GM19025 (cell line): ENCODE results near the gene PADI4.

Experiments used
- ATAC-seq: cut with Tn5 transposase; IDR thresholded peaks from one replicate; pipeline ENCODE4 v1.9.1; 2021; ENCODE audit warnings: mild to moderate bottlenecking, low read depth, moderate library complexity; ENCODE audit not compliant: unreplicated experiment

PADI4 gene, protein sequence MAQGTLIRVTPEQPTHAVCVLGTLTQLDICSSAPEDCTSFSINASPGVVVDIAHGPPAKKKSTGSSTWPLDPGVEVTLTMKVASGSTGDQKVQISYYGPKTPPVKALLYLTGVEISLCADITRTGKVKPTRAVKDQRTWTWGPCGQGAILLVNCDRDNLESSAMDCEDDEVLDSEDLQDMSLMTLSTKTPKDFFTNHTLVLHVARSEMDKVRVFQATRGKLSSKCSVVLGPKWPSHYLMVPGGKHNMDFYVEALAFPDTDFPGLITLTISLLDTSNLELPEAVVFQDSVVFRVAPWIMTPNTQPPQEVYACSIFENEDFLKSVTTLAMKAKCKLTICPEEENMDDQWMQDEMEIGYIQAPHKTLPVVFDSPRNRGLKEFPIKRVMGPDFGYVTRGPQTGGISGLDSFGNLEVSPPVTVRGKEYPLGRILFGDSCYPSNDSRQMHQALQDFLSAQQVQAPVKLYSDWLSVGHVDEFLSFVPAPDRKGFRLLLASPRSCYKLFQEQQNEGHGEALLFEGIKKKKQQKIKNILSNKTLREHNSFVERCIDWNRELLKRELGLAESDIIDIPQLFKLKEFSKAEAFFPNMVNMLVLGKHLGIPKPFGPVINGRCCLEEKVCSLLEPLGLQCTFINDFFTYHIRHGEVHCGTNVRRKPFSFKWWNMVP

DNA sequence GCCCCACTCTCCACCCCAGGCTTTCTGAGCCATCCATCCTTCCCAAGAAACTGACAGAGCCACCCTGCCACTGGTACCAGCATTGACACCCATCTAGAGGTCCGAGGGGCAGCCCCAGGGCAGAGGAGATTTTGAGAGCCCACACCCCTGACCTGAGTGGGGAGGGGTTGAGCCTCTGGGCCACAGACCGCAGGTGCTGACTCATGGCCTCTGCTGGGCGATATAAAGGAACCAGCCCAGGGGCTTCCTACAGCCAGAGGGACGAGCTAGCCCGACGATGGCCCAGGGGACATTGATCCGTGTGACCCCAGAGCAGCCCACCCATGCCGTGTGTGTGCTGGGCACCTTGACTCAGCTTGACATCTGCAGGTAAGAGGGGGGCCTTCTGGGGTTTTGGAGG is at the start of gene PADI4:
Gene PADI4, plus strand, starts transcription at position 252 of the 400 bp plus-strand sequence. Its CDS starts 26 bp downstream, at position 278.
- ATAC-seq, result no peak

DNA sequence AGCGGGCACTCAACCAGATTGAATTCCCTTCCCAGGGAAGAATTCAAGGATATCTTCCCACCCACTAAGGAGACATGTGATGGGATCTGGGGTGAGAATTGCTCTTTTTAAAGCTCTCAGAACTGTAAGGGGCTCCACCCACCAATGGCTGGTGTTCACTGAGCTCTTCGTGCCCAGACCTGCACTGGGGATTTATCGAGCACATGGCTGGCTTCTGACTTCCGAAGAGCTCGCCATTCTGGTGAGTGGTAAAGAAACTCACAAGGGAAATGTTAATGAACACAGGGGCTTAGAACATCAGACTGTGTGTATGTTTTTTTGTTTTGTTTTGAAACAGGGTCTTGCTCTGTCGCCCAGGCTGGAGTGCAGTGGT is 49.3 kb upstream of the PADI4 start:
- no peak for ATAC-seq

DNA sequence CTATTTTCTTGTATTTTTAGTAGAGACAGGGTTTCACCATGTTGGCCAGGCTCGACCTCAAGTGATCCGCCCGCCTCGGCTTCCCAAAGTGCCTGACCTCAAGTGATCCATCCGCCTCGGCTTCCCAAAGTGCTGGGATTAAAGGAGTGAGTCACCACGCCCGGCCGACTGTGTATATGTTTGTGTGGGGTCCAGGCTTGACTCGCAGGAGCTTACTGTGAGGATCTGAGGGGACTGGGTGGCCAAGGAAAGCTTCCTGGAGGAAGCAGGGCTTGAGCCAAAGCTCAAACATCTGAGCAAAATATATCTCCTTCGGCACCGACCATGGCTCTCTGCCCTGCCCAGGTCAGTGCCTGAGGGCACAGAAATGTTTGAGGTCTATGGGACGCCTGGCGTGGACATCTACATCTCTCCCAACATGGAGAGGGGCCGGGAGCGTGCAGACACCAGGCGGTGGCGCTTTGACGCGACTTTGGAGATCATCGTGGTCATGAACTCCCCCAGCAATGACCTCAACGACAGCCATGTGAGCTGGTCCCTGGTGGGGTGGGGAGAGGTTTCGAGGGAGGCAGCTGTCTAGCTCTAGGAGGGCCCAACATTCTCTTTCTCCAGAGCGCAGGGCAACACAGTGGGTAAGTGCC is 48.6 kb upstream of the PADI4 start:
- no peak for ATAC-seq

DNA sequence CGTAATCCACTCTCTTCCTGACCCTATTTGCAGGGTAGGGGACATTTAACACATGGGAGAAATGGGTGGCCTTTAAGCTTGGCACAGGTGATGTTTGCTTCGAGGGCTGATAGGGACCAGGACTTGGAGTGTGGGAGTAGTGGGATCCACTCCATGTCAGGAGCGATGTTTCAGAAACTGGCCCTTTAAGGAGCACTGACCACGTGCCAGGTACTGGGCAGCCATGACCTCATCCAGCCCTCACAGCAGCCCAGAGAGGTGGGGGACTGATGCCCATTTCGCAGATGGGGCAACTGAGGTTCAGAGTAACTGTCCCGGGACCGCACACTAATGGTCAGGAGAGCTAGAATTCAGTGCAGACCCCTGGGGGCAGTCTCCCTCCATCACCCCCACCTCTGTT is 47.7 kb upstream of the PADI4 start:
- no peak for ATAC-seq

DNA sequence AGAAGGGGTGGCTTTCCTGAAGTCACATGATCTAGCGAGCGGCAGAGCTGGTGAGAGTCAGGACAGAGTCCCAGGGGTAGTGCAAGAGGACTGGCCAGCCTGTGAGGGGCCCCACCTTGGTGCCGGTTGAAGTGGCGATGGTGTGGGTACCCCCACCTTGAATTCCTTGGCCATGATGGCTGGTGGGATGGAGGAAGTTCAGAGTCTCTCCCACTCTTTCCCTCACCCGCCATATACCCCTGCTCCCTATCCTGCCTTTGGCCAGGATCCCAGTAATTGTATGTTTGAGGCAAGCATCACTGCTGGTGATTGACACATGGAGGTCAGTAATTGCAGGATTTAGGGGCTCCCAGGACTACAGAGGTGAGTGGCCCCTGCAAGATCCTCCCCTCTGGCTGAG is 47.3 kb upstream of the PADI4 start:
- no peak for ATAC-seq

DNA sequence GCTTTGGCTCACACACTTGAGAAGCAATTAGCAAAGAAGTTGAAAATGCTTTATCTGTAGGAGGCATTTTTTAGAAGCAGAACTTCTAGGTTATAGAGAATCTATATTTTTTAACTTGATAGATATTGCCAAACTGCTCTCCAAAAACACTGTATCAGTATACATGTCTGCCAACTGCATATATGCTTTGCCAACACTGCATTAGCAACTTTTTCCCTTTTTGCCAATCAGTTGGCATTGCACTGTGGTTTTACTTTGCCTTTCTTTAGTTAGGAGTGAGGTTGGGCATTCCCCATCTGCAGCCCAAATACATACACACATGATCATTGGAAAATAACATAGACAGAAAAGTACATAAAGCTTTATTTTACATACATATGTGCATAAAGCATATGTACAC is 44.1 kb upstream of the PADI4 start:
- no peak for ATAC-seq

DNA sequence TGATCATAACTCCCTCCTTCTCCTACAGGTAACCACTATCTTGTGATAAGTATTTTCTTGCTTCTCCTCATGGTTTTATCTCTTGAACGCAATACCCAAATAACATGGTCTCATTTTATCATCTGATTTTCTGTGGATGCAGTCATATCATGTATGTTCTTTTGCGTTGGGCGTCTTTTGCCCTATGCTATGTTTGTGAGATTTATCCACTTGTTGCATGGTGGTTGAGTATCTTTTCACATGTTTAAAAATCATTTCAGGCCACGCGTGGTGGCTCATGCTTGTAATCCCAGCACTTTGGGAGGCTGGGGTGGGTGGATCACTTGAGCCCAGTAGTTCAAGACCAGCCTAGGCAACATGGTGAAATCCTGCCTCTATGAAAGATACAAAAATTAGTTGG is 43.5 kb upstream of the PADI4 start:
- no peak for ATAC-seq

DNA sequence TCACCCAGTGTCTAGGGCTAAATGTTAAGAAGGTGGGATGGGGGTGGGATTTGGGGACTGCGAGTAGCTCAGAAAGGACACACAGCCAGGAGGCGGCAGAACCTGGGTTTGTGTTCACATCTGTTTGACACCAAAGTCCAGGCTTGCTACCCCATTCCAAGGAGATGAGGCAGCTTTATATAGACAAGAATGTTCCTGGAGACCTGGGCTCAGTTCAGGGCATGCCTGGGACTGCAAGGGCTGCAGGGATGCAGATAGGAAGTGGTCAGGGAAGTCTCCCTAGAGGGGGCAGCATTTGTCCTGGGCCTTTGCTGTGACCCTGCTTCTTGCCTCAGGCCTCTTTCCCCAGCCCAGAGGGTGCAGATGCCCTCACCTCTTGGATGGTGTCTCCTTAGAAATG is 42.8 kb upstream of the PADI4 start:
- no peak for ATAC-seq

DNA sequence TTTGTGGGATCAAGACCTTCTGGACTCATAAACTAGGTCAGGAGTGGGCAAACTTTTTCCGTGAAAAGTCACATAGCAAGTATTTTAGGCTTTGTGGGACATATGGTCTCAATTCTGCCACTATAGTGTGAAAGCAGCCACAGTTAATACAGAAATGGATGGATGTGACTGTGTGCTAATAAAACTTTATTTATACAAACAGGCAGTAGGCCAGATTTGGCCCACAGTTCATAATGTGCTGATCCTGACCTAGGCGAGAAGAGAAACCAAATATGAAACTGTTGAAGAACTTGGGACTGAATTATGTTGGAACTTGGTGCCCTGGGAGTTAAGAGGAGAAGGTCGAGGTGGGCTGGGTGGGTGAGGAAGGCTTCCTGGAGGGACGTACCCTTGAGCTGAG is 42.0 kb upstream of the PADI4 start:
- ATAC-seq, result no peak

DNA sequence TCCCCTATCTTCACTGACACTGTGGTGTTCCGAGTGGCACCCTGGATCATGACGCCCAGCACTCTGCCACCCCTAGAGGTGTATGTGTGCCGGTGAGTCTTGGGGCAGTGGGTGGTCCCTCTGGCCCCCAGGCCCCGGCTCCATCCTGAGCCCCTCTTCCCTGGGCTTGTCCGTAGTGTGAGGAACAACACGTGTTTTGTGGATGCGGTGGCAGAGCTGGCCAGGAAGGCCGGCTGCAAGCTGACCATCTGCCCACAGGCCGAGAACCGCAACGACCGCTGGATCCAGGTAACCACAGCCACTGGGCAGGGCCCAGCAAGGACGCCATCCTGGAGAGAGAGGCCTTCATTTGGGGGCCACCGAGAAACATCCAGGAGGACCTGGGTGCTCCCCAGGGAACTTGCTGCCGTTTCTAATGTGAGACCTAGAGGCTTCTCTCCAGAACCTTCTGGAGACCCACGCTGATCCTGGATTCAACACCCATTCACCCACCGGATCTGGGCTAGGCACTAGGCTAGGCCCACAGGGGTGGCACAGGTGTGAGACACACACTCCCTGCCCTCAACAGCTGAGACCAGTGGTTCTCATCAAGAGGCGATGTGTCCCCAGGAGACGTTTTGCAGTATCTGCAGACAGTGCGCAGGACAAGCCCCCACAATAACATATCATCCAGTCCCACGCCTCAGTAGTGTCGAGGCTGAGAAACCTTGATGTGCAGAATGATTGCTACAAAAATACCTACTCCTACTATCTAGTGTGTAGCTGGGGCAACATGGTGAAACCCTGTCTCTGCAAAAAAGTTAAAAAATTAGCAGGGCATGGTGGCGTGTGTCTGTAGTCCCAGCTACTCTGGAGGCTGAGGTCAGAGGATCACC is 36.9 kb upstream of the PADI4 start:
- no peak for ATAC-seq

DNA sequence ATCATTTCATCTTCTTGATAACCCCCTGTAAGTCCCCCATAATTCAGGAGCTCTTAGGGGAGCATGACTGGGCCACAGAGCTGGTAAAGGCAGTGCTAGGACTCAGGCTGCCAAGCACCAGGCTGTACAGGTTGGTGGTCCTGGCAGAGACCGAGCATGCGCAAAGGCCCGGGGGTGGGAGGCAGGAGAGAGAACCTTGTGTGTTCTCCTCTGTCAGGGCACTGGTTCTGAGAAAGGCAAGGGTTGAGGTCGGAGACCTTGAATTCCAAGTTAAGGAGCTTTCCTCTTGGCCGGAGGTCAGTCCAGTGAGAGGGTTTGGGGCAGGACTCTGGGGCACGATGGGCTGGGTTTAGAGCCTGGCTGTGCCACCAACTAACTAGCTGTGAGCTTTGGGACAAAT is 35.9 kb upstream of the PADI4 start:
- ATAC-seq, result no peak

DNA sequence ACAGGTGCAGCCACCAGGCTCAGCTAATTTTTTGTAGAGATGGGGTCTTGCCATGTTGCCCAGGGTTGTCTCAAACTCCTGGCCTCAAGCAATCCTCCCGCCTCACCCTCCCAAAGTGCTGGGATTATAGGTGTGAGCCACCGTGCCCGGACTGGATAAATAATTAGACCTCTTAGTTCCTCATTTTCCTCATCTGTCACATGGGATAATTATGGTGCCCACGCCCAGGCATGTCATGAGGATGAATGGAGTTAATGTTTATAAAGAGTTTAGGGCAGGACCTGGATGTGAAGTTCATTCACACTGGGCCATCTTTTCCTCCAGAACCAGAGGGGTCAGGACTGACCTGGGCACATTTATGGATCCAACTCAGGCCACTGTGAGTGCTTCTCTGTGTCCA is 35.4 kb upstream of the PADI4 start:
- no peak for ATAC-seq

DNA sequence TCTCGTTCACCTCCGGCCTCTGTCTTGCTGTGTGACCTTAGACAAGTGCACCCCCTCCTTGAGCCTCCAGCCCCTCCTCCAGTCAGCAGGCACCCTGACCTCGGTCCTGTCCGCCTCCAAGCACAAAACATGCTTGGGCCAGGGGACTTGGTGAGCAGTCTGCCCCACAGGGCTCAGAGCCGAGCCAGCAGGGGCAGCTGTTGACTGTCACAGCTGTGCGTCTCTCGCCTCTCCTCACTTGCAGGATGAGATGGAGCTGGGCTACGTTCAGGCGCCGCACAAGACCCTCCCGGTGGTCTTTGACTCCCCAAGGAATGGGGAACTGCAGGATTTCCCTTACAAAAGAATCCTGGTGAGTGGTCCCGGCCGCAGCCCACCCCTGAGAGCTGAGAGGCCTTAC is 34.9 kb upstream of the PADI4 start:
- ATAC-seq, result no peak

DNA sequence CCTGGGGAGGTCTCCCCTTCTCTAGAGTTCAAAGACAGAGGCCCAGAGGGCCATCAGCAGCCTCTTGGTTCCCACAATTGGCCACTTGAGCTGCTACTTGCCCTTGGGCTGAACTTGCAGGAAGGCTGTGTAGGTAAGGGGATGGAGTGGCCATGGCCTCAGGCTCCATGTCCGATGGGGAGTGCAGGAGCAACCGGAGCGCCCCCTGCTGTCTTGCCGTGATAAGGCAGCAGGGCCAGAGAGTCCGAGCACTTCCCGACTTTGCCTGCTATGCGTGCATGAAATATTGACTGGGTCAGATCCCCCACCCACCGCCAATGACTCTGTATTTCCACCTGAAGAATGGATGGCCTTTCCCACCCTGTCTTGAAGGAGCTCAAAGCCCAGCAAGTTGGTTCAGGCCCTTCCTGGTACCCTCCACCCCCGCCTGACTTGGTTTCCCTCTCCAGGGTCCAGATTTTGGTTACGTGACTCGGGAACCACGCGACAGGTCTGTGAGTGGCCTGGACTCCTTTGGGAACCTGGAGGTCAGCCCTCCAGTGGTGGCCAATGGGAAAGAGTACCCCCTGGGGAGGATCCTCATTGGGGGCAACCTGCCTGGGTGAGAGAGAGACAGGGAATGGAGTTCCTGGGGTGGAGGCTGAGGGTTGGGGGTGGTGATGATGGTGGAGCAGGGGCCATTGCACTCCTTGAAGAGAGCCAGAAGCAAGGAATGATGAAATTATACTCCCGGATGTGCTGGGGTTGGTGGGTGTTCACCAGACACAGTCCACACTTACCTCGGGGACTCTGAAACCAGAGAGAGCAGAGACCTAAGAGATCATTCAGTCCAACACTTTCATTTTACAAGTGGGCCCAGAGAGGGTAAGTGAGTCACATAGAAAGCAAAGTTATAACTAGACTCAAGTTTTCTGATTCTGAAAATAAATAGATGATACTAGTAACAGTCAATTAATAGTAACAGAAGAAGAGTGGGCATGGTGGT is 33.5 kb upstream of the PADI4 start:
- no peak for ATAC-seq

DNA sequence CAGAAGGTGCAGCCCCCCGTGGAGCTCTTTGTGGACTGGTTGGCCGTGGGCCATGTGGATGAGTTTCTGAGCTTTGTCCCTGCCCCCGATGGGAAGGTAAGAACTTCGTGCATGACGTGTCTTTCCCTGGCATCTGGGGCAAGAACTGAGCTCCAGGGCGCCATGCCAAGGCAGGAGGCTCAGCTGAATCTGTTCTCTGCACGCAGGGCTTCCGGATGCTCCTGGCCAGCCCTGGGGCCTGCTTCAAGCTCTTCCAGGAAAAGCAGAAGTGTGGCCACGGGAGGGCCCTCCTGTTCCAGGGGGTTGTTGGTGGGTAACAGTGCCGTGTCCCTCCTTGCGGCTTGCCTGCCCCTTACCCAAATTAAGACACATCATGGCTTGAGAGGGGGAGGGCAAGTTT is 31.4 kb upstream of the PADI4 start:
- ATAC-seq, result no peak

DNA sequence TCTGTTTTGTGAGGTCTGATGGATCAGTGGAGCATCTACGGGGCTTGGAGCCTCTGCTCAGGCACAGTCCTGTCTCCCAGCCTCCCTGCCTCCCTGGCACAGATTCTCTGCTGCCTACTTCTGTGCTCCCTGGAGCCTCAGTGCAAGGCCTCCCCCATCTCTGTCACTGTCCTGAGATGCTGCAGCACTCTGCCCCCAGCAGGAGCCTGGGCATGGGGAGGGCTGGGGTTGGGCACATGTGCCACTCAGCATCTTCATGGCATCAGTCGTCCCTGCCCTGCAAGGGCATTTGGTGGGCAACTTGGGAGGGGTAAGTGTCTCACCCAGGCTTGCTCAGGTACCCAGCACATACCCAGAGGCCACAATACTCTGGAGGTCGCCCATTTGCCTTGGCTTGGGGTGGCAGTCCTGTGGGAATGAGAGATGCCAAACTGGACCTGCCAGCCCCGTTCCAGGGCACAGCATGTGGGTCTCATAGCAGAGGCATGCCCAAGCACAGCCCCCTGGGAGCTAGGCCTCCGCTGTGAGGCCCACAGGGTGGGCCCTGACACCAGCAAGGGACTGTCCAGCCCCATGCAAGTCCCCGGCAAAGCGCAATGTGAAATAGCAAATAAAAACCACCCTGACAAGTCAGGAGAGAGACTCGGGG is 30.4 kb upstream of the PADI4 start:
- no peak for ATAC-seq

DNA sequence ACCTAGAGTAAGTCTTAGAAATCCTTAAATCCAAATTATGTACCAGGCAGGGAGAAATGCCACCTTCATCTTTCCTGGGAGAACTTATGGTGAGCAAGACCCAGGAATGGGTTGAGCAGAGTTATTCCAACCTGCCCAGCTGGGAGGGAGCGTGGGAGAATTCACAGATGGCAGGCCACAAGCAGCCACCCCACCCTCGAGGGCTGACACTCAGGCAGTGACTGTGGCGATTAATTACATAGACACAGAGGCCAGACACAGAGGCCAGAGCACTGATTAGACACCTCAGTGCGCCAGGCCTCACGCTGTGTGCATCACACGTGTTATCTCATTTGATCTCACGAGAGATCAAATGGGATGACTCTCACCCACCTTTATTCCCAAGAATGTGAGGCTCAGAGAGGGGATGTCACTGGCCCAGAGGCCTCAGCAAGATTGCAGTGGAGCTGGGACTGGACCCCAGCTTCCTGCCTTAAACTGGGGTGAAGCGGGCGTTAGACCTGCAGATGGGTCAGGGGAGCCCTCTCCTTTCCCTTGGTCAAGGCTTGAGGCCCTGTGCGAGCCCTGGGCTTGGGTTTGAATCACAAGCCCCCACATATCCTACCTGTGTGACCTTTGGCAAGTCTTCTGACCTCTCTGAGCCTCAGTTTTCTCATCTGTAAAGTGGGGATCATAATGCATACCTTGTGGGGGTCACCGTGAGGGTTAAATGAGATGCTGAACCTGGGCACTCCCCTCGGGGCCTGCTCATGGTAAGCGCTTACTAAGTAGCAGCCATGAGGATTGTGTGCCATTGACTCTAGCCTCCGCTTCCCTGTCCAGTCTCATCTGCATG is 28.8 kb upstream of the PADI4 start:
- ATAC-seq, result no peak

DNA sequence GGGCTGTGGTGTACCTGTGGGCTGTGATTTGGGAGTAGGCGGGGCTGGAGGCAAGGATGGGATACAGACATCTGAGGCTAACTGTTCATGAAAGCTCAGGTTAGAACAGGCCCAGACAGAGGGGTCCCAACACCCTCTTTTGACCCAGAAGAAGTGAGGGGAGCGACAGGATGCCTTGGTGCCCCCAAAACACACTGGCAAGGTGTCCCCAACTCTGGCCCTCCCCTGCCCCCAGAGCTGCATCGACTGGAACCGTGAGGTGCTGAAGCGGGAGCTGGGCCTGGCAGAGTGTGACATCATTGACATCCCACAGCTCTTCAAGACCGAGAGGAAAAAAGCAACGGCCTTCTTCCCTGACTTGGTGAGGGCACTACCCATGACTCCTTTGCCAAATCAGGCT is 27.6 kb upstream of the PADI4 start:
- no peak for ATAC-seq
